Spleen (tissue), 7 donors: Measurements from ENCODE around the gene TEX35.

Source experiments
- POLR2A ChIP-seq, 3 donors: fragments of 450-650 bp; IDR thresholded peaks; one replicate each; pipeline ENCODE4 v1.5.1; 2017; ENCODE audit warnings: antibody characterized with exemption in 3 of 3, mild to moderate bottlenecking in 1 of 3
- POLR2AphosphoS5 ChIP-seq, 3 donors: sonication (generic); formaldehyde crosslinking; IDR thresholded peaks; one replicate each; pipeline ENCODE4 v1.5.1; 2017; ENCODE audit warnings: antibody characterized with exemption in 3 of 3
- TF ChIP-seq, protein P1 (sequence below), 11 experiments: fragments of 200-600 bp in 7 of 11; fragments of 450-650 bp in 4 of 11; sonication (generic) in 4 of 11; IDR thresholded peaks in 8 of 11; conservative IDR thresholded peaks in 3 of 11; 1 replicate in 7 of 11; 2 replicates in 4 of 11; pipeline versions ENCODE4 v1.4.0 to v1.8.0; 2016 to 2021; ENCODE audit warnings: antibody characterized with exemption in 11 of 11, inconsistent platforms in 4 of 11, mild to moderate bottlenecking in 1 of 11
- donor health status: DM: no; HTN: no; CAD: no; lungs with moderate emphysema.
- donor health status: DM: no; HTN: no; CAD: no.
- donor health status: DM: no; HTN: no; CAD: no.

GRCh38 chr1:178477373-178477772 is 35.5 kb upstream of the TEX35 start:
- TF ChIP-seq POLR2AphosphoS5 (IDR thresholded peaks at IDR 0.05) (no peak), POLR2A (IDR thresholded peaks at IDR 0.05) (no peak)
- TF ChIP-seq, protein P1, sequence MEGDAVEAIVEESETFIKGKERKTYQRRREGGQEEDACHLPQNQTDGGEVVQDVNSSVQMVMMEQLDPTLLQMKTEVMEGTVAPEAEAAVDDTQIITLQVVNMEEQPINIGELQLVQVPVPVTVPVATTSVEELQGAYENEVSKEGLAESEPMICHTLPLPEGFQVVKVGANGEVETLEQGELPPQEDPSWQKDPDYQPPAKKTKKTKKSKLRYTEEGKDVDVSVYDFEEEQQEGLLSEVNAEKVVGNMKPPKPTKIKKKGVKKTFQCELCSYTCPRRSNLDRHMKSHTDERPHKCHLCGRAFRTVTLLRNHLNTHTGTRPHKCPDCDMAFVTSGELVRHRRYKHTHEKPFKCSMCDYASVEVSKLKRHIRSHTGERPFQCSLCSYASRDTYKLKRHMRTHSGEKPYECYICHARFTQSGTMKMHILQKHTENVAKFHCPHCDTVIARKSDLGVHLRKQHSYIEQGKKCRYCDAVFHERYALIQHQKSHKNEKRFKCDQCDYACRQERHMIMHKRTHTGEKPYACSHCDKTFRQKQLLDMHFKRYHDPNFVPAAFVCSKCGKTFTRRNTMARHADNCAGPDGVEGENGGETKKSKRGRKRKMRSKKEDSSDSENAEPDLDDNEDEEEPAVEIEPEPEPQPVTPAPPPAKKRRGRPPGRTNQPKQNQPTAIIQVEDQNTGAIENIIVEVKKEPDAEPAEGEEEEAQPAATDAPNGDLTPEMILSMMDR (IDR thresholded peaks at IDR 0.05 in 8 of 11, conservative IDR thresholded peaks at IDR 0.05 in 3 of 11), result no peak
